ENCODE results near the gene CERK. TPM values are rescaled to one million over a fixed set of nuclear protein-coding genes. Genes with fewer than 3 reads are reported as not detected.

The CERK gene
- total and polyA plus RNA-seq, 2 of the 8 experiments (the other 6 are each of a cell fraction or from before 2014, with no cell fraction given): 26.6 to 59.0 TPM

DNA sequence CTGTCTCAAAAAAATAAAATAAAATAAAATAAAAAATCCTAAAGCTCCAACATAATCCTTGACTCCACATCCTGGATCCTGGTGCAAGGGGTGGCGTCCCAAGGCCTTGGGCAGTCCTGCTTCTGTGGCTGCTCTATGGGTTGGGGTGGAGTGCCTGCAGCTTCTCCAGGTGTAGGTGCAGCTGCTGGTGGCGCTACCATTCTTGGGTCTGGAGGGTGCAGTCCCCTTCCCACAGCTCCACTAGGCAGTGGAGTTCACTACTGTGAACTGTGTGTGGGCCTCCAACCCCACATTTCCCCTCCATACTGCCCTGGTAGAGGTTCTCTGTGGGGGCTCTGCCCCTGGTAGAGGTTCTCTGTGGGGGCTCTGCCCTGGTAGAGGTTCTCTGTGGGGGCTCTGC, 17.5 kb upstream of the CERK start:
- Histone ChIP-seq H3K9me3 (ENCODE audit: insufficient read depth in 2 of 2, low read depth in 1 of 2, low read length in 1 of 2) (peaks cover 15 to 27% of the 10 kb centered on the region in 2 experiments), H4K91ac (replicated peaks; ENCODE audit: insufficient read length, low read length) (no peak overlapping the region), H2BK12ac (ENCODE audit: low read depth, low read length) (no peak overlapping the region), H3K9ac (replicated peaks in 1 of 4; ENCODE audit: extremely low read depth in 1 of 4, low read depth in 3 of 4, low read length in 3 of 4) (no peak overlapping the region), H3K14ac (ENCODE audit: insufficient read length) (no peak overlapping the region), H3K4me3 (ENCODE audit: extremely low read depth in 1 of 4, insufficient read depth in 2 of 4, low read depth in 3 of 4, low read length in 4 of 4) (no peak overlapping the region), H3K27me3 (replicated peaks in 1 of 4; ENCODE audit: control insufficient read depth in 3 of 4, extremely low read depth in 1 of 4, insufficient read depth in 3 of 4, low read length in 3 of 4) (no peaks in the 10 kb centered on the region), H3K18ac (ENCODE audit: extremely low read depth, low read length) (no peak overlapping the region), H4K5ac (ENCODE audit: insufficient read length, low read depth, low read length) (no peak overlapping the region), H3K4me2 (ENCODE audit: insufficient read depth in 1 of 2, low read depth in 2 of 2, low read length in 2 of 2) (no peak overlapping the region), H2AK5ac (ENCODE audit: low read depth, low read length) (no peak overlapping the region), H3K79me2 (ENCODE audit: control insufficient read depth in 1 of 2, insufficient read depth in 2 of 2, low read length in 2 of 2) (no peaks in the 10 kb centered on the region), H3K4me1 (replicated peaks in 1 of 4; ENCODE audit: control insufficient read depth in 3 of 4, insufficient read depth in 4 of 4, low read length in 3 of 4) (no peaks in the 10 kb centered on the region), H2BK15ac (ENCODE audit: low read length) (no peak overlapping the region), H4K20me1 (replicated peaks in 1 of 2; ENCODE audit: control insufficient read depth in 1 of 2, insufficient read depth in 2 of 2, low read length in 2 of 2) (peaks cover 0 to 2% of the 10 kb centered on the region in 2 experiments), H2AFZ (ENCODE audit: low read length) (no peak overlapping the region), H3K23me2 (ENCODE audit: low read depth, low read length) (no peaks in the 10 kb centered on the region), H3K79me1 (ENCODE audit: low read depth, low read length) (no peaks in the 10 kb centered on the region), H3K56ac (replicated peaks; ENCODE audit: insufficient read length, low read depth, low read length) (no peak overlapping the region), H2BK120ac (replicated peaks; ENCODE audit: low read depth, low read length) (no peak overlapping the region), H3K4ac (replicated peaks; ENCODE audit: insufficient read length, low read depth, low read length) (no peak overlapping the region), H2BK20ac (ENCODE audit: low read length) (no peak overlapping the region), H2BK5ac (ENCODE audit: low read depth, low read length) (no peak overlapping the region), H4K8ac (ENCODE audit: extremely low read depth, insufficient read depth, low read length) (no peak overlapping the region), H3K36me3 (ENCODE audit: control insufficient read depth in 2 of 4, insufficient read depth in 4 of 4, low read length in 3 of 4) (peaks cover 0 to 6% (median 2%) of the 10 kb centered on the region in 4 experiments; a peak in 2 of 8 replicates), H3K23ac (ENCODE audit: insufficient read length) (no peak overlapping the region), H3K27ac (ENCODE audit: low read depth, low read length) (no peak overlapping the region)
- WGBS, 2 experiments (ENCODE audit: extremely low coverage in 1 of 2, insufficient coverage in 1 of 2, insufficient read length in 1 of 2, insufficient replicate concordance in 2 of 2, low coverage in 1 of 2, low lambda C conversion rate in 2 of 2, missing lambda C conversion rate in 1 of 2): 90% methylated on average over 2 of the region's 2 CpGs; no CpG with 5 or more reads in 1 of the 2 experiments
- DNase-seq (ENCODE audit: low read depth in 1 of 2, low spot score in 2 of 2): no peak
- ChIA-PET POLR2A (ENCODE audit: partially characterized antibody) (no interaction called here), CTCF (ENCODE audit: partially characterized antibody) (interaction anchor here (5.0 kb wide), 1 partner anchor 48 kb away, joined by 35 read pairs; no protein-coding TSS in a partner anchor)
- TF ChIP-seq, protein P1, sequence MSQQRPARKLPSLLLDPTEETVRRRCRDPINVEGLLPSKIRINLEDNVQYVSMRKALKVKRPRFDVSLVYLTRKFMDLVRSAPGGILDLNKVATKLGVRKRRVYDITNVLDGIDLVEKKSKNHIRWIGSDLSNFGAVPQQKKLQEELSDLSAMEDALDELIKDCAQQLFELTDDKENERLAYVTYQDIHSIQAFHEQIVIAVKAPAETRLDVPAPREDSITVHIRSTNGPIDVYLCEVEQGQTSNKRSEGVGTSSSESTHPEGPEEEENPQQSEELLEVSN (IDR thresholded peaks at IDR 0.05): no peak
- TF ChIP-seq SAP30 (IDR thresholded peaks at IDR 0.05; ENCODE audit: insufficient read depth, insufficient replicate concordance, low read length): no peak
- no peak for TF ChIP-seq SIX5 (IDR thresholded peaks at IDR 0.05; ENCODE audit: low read depth, low read length)
- TF ChIP-seq RNF2 (IDR thresholded peaks at IDR 0.05; ENCODE audit: borderline replicate concordance, low read depth, low read length, missing control alignments, poor library complexity, severe bottlenecking): no peak
- TF ChIP-seq ATF2 (IDR thresholded peaks at IDR 0.05; ENCODE audit: low read length): no peak
- TF ChIP-seq ASH2L (IDR thresholded peaks at IDR 0.05; ENCODE audit: low read length): no peak
- TF ChIP-seq SIN3A (conservative IDR thresholded peaks at IDR 0.05 in 1 of 2, IDR thresholded peaks at IDR 0.05 in 1 of 2; ENCODE audit: low read depth in 1 of 2, low read length in 2 of 2): no peak
- TF ChIP-seq POU5F1 (IDR thresholded peaks at IDR 0.05; ENCODE audit: low read depth, low read length): no peak
- TF ChIP-seq RAD21 (IDR thresholded peaks at IDR 0.05 in 1 of 2, conservative IDR thresholded peaks at IDR 0.05 in 1 of 2; ENCODE audit: low read depth in 2 of 2, low read length in 2 of 2): no peak
- FAIRE-seq: no peak

Measured in H1 (cell line).